HG02759 (cell line): ENCODE measurements around the gene GTSE1.

Source experiments
- ATAC-seq: cut with Tn5 transposase; IDR thresholded peaks from one replicate; pipeline ENCODE4 v1.9.1; 2021; ENCODE audit warnings: mild to moderate bottlenecking, moderate library complexity; ENCODE audit not compliant: unreplicated experiment

The GTSE1 gene

GRCh38 chr22:46350646-46351045 lies 54.0 kb downstream of the GTSE1 start:
- no peak for ATAC-seq

GRCh38 chr22:46351131-46351735 lies 54.6 kb downstream of the GTSE1 start:
- ATAC-seq, result no peak

- no peak for ATAC-seq
These were observed 55.1 kb downstream of the GTSE1 start for GRCh38 chr22:46351767-46352166.

- no peak for ATAC-seq
These were observed 55.6 kb downstream of the GTSE1 start for GRCh38 chr22:46352276-46352675.

- ATAC-seq, result no peak
These were observed 56.2 kb downstream of the GTSE1 start for GRCh38 chr22:46352691-46353386.

GRCh38 chr22:46353483-46354105 lies 56.9 kb downstream of the GTSE1 start:
- ATAC-seq, result no peak

- no peak for ATAC-seq
These were observed 57.7 kb downstream of the GTSE1 start for GRCh38 chr22:46354176-46354992.

- ATAC-seq, result no peak
These were observed 58.3 kb downstream of the GTSE1 start for GRCh38 chr22:46354993-46355305.

GRCh38 chr22:46355369-46355995 lies 58.8 kb downstream of the GTSE1 start:
- no peak for ATAC-seq

GRCh38 chr22:46355996-46356471 lies 59.4 kb downstream of the GTSE1 start:
- no peak for ATAC-seq

GRCh38 chr22:46356496-46357480 lies 60.1 kb downstream of the GTSE1 start:
- ATAC-seq, result no peak

GRCh38 chr22:46357711-46358520 lies 61.2 kb downstream of the GTSE1 start:
- ATAC-seq, result no peak

GRCh38 chr22:46358766-46359165 lies 62.1 kb downstream of the GTSE1 start:
- no peak for ATAC-seq

GRCh38 chr22:46359362-46359761 lies 62.7 kb downstream of the GTSE1 start:
- no peak for ATAC-seq

- no peak for ATAC-seq
These were observed 63.4 kb downstream of the GTSE1 start for GRCh38 chr22:46360097-46360496.

- ATAC-seq, result no peak
These were observed 64.2 kb downstream of the GTSE1 start for GRCh38 chr22:46360891-46361290.

GRCh38 chr22:46361826-46362202 lies 65.1 kb downstream of the GTSE1 start:
- ATAC-seq, result no peak

- ATAC-seq, result no peak
These were observed 65.7 kb downstream of the GTSE1 start for GRCh38 chr22:46362203-46362933.
